Transverse colon (tissue), 3 donors: Measurements from ENCODE around the gene FOS.

ENCODE experiments used
- POLR2A ChIP-seq: fragments of 450-650 bp; IDR thresholded peaks from one replicate; pipeline ENCODE4 v1.6.1; 2016; ENCODE audit warnings: antibody characterized with exemption, mild to moderate bottlenecking, moderate library complexity
- TF ChIP-seq, protein P1 (sequence below), 5 experiments: fragments of 200-600 bp in 3 of 5; fragments of 450-650 bp in 2 of 5; sonication (generic) in 3 of 5; IDR thresholded peaks; 1 replicate in 2 of 5; 2 replicates in 3 of 5; pipeline ENCODE4 v1.5.1; 2016 to 2017; ENCODE audit warnings: antibody characterized with exemption in 5 of 5, inconsistent platforms in 3 of 5, mild to moderate bottlenecking in 2 of 5, moderate library complexity in 1 of 5

DNA sequence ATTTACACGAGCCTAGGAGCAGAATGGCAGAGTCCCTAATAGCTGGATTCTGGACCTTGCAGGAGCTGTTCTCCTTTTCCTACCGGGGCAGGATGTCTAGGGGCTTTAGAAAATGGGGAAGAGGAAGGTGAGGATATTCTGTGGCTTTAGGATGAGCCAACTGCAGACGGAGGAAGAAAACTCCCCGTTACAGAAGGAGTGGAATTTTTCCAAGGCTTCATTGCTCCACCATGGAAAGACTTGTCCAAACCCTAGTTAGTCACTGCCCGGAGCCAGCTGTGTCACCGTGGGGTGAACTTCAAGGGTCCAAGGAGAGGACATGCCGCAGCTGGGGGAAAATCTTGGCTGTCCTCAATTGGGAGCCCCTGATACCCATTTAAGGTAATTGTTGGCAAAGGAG lies 41.6 kb downstream of the FOS start:
- TF ChIP-seq, protein P1, sequence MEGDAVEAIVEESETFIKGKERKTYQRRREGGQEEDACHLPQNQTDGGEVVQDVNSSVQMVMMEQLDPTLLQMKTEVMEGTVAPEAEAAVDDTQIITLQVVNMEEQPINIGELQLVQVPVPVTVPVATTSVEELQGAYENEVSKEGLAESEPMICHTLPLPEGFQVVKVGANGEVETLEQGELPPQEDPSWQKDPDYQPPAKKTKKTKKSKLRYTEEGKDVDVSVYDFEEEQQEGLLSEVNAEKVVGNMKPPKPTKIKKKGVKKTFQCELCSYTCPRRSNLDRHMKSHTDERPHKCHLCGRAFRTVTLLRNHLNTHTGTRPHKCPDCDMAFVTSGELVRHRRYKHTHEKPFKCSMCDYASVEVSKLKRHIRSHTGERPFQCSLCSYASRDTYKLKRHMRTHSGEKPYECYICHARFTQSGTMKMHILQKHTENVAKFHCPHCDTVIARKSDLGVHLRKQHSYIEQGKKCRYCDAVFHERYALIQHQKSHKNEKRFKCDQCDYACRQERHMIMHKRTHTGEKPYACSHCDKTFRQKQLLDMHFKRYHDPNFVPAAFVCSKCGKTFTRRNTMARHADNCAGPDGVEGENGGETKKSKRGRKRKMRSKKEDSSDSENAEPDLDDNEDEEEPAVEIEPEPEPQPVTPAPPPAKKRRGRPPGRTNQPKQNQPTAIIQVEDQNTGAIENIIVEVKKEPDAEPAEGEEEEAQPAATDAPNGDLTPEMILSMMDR (IDR thresholded peaks at IDR 0.05): no peak
- TF ChIP-seq POLR2A: no peak
